NCI-H2107 treated with DMSO at 0.1 percent for 48 hours (cell line): ENCODE results near the gene DEGS2.

ENCODE experiments used
- DNase-seq: peaks from one replicate; lab custom pipeline; 2025; ENCODE audit not compliant: unreplicated experiment; lab: John Stamatoyannopoulos, UW

Gene DEGS2

GRCh38 chr14:100098171-100098570, 61.3 kb downstream of the DEGS2 start:
- no peak for DNase-seq

DNA sequence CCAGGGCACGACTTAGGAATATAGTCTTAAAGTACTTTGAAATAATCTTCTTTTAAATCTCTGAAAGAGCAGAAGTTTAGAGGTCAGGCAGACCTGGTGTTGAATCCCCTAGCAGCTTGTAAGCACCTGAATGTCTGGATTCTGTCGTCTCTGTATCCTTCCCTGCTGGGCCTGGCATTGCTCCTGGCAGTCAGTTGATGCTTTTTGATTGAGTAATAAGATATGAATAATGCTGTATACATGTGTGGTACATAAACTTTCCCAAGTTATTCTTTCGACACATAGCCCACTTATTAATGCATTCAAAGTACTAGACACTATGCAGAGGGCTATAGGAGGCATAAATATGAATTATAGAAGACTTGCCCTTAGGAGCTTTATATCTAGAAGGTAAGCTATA, 62.8 kb downstream of the DEGS2 start:
- no peak for DNase-seq
